ENCODE results near the gene CLSTN2. TPM values are rescaled to one million over a fixed set of nuclear protein-coding genes. Genes with fewer than 3 reads are reported as not detected.

CLSTN2 gene
- total and polyA plus RNA-seq, 2 of the 13 experiments (the other 11 are each of a cell fraction or from before 2014, with no cell fraction given): not detected

- ATAC-seq (no peak), FAIRE-seq (no peak), DNase-seq (ENCODE audit: low spot score) (no peak)
- Histone ChIP-seq H2AFZ (ENCODE audit: low read length) (no peak overlapping the region), H3K27me3 (ENCODE audit: control insufficient read depth in 1 of 2, insufficient read depth in 2 of 2, low read length in 2 of 2) (no peaks in the 10 kb centered on the region), H3K4me1 (ENCODE audit: insufficient read depth, low read length) (no peaks in the 10 kb centered on the region), H4K20me1 (ENCODE audit: insufficient read depth, low read length) (no peaks in the 10 kb centered on the region), H3K4me2 (ENCODE audit: low read depth, low read length) (no peak overlapping the region), H3K79me2 (ENCODE audit: insufficient read depth, low read length) (no peaks in the 10 kb centered on the region), H3K4me3 (replicated peaks in 1 of 3; ENCODE audit: insufficient read depth in 1 of 3, low read depth in 2 of 3, low read length in 3 of 3) (no peak overlapping the region), H3K36me3 (replicated peaks in 1 of 2; ENCODE audit: control insufficient read depth in 1 of 2, insufficient read depth in 2 of 2, low read length in 2 of 2) (no peaks in the 10 kb centered on the region), H3K9me3 (ENCODE audit: low read length) (no peaks in the 10 kb centered on the region), H3K27ac (ENCODE audit: extremely low read length, insufficient read depth, low read length) (no peak overlapping the region), H3K9ac (ENCODE audit: insufficient read depth, low read depth, low read length) (no peak overlapping the region)
- TF ChIP-seq FIP1L1 (IDR thresholded peaks at IDR 0.05; ENCODE audit: borderline replicate concordance, insufficient read depth, low read depth, low read length) (no peak), PAF1 (CRISPR knock-in tag; IDR thresholded peaks at IDR 0.05) (no peak), ZNF790 (CRISPR knock-in tag; IDR thresholded peaks at IDR 0.05; ENCODE audit: borderline replicate concordance) (no peak)
- CTCF ChIA-PET (ENCODE audit: low intra/inter-chr PET ratio, low total read pairs): no interaction called here
- BruUV-seq (replicated peaks): no TSS peak
- in situ Hi-C loops (cut with HindIII; ENCODE audit: extremely low pct_ligation_motif_present, low pct_unique_long_range_greater_than_20kb): no loop called here
- WGBS (ENCODE audit: low lambda C conversion rate): 0% methylated on average over 3 of the region's 3 CpGs
- intact Hi-C loops (cut with micrococcal nuclease; ENCODE audit: unreplicated experiment): loop anchor here (5.0 kb wide), 1 partner anchor 359 kb away; no protein-coding TSS in a partner anchor
- POLR2A ChIA-PET: no interaction called here
Measured at GRCh38 chr3:140378571-140379340, 443.8 kb downstream of the CLSTN2 start.

GRCh38 chr3:140384028-140384771 is 449.2 kb downstream of the CLSTN2 start:
- Histone ChIP-seq H3K27ac (ENCODE audit: extremely low read length, insufficient read depth, low read length) (no peak overlapping the region), H3K4me3 (replicated peaks in 1 of 3; ENCODE audit: insufficient read depth in 1 of 3, low read depth in 2 of 3, low read length in 3 of 3) (no peak overlapping the region), H2AFZ (ENCODE audit: low read length) (no peak overlapping the region), H3K79me2 (ENCODE audit: insufficient read depth, low read length) (no peaks in the 10 kb centered on the region), H3K36me3 (replicated peaks in 1 of 2; ENCODE audit: control insufficient read depth in 1 of 2, insufficient read depth in 2 of 2, low read length in 2 of 2) (no peaks in the 10 kb centered on the region), H4K20me1 (ENCODE audit: insufficient read depth, low read length) (no peaks in the 10 kb centered on the region), H3K9me3 (ENCODE audit: low read length) (no peaks in the 10 kb centered on the region), H3K4me1 (ENCODE audit: insufficient read depth, low read length) (peaks cover 9% of the 10 kb centered on the region; the same call in 1 of the 2 replicates), H3K27me3 (ENCODE audit: control insufficient read depth in 1 of 2, insufficient read depth in 2 of 2, low read length in 2 of 2) (no peaks in the 10 kb centered on the region), H3K9ac (ENCODE audit: insufficient read depth, low read depth, low read length) (no peak overlapping the region), H3K4me2 (ENCODE audit: low read depth, low read length) (no peak overlapping the region)
- 5% methylated on average over 7 of the region's 8 CpGs for WGBS (ENCODE audit: low lambda C conversion rate)
- no TSS peak for BruUV-seq (replicated peaks)
- CTCF ChIA-PET (ENCODE audit: low intra/inter-chr PET ratio, low total read pairs): no interaction called here
- in situ Hi-C loops (cut with HindIII; ENCODE audit: extremely low pct_ligation_motif_present, low pct_unique_long_range_greater_than_20kb) (no loop called here), intact Hi-C loops (cut with micrococcal nuclease; ENCODE audit: unreplicated experiment) (no loop called here)
- TF ChIP-seq RBAK (CRISPR knock-in tag; IDR thresholded peaks at IDR 0.05) (no peak), KDM5B (CRISPR knock-in tag; IDR thresholded peaks at IDR 0.05; ENCODE audit: borderline replicate concordance) (no peak)
- no peak for FAIRE-seq
- POLR2A ChIA-PET: no interaction called here
- ATAC-seq: no peak
- DNase-seq (ENCODE audit: low spot score): no peak
